ENCODE results near the gene COIL.
"Not testable (repeated sequence)": the region's sequence is repeated elsewhere in the genome, so short reads cannot be mapped to it uniquely, and the experiment has no call there.

COIL gene

GRCh38 chr17:56977673-56978395, 17.0 kb upstream of the COIL start, which contains the start of gene SCPEP1:
Gene SCPEP1 (plus strand): TSS chr17:56978131. CDS start chr17:56978160, 29 bp downstream.
- peak; percentile 92 for DNase-seq

- DNase-seq = no peak
These were observed 16.2 kb upstream of the COIL start for GRCh38 chr17:56976941-56977608.

- no peak for DNase-seq
These were observed 14.8 kb upstream of the COIL start for GRCh38 chr17:56975656-56976055.

- no peak for DNase-seq
These were observed 13.2 kb upstream of the COIL start for GRCh38 chr17:56974055-56974454.

- no peak for DNase-seq
These were observed 12.7 kb upstream of the COIL start for GRCh38 chr17:56973520-56973919.

GRCh38 chr17:56972111-56972730, 11.4 kb upstream of the COIL start:
- DNase-seq = no peak

GRCh38 chr17:56970974-56971373, 10.1 kb upstream of the COIL start:
- no peak for DNase-seq

- peak; percentile 99 for DNase-seq
These were observed 5.5 kb upstream of the COIL start for GRCh38 chr17:56966338-56966737.

GRCh38 chr17:56965681-56966080, 4.8 kb upstream of the COIL start:
- DNase-seq = not testable (repeated sequence)

GRCh38 chr17:56965241-56965640, 4.4 kb upstream of the COIL start:
- DNase-seq = not testable (repeated sequence)

- no peak for DNase-seq
These were observed 3.9 kb downstream of the COIL start for GRCh38 chr17:56956992-56957391.

- DNase-seq = no peak
These were observed 11.3 kb downstream of the COIL start for GRCh38 chr17:56949595-56949994.

- DNase-seq = no peak
These were observed 12.4 kb downstream of the COIL start for GRCh38 chr17:56948491-56948890.

GRCh38 chr17:56947741-56948140, 13.1 kb downstream of the COIL start:
- DNase-seq = no peak

- DNase-seq = no peak
These were observed 14.8 kb downstream of the COIL start for GRCh38 chr17:56945938-56946505.

GRCh38 chr17:56943505-56944125, 17.2 kb downstream of the COIL start:
- no peak for DNase-seq

- peak; percentile 63 for DNase-seq
These were observed 20.9 kb downstream of the COIL start for GRCh38 chr17:56939869-56940484.

- DNase-seq = not testable (repeated sequence)
These were observed 22.6 kb downstream of the COIL start for GRCh38 chr17:56938206-56938605.

GRCh38 chr17:56937687-56938086, 23.2 kb downstream of the COIL start:
- no peak for DNase-seq

- DNase-seq = no peak
These were observed 24.0 kb downstream of the COIL start for GRCh38 chr17:56936697-56937322.

GRCh38 chr17:56935461-56935860, 25.4 kb downstream of the COIL start:
- DNase-seq = no peak

GRCh38 chr17:56934280-56934679, 26.6 kb downstream of the COIL start:
- no peak for DNase-seq
